IPS-11a (cell line): Measurements from ENCODE around the gene CD101.

ENCODE experiments used
- H3K4me3 ChIP-seq: one replicate; pipeline ENCODE4 v1.5.1; 2013; ENCODE audit warnings: low read depth, low read length, control low read depth

The CD101 gene

GRCh38 chr1:116986421-116987255 is 14.9 kb upstream of the CD101 start:
- no peak overlapping the region for H3K4me3 ChIP-seq

GRCh38 chr1:116987256-116987555 is 14.4 kb upstream of the CD101 start:
- no peak overlapping the region for H3K4me3 ChIP-seq

- H3K4me3 ChIP-seq = no peak overlapping the region
Measured at GRCh38 chr1:116988248-116988647, 13.3 kb upstream of the CD101 start.

- H3K4me3 ChIP-seq = no peak overlapping the region
Measured at GRCh38 chr1:116988908-116989307, 12.7 kb upstream of the CD101 start.

GRCh38 chr1:116989835-116990234 is 11.7 kb upstream of the CD101 start:
- H3K4me3 ChIP-seq = no peak overlapping the region

- H3K4me3 ChIP-seq = no peak overlapping the region
Measured at GRCh38 chr1:116990612-116991151, 10.9 kb upstream of the CD101 start.

GRCh38 chr1:116991171-116991845 is 10.3 kb upstream of the CD101 start:
- no peak overlapping the region for H3K4me3 ChIP-seq

- H3K4me3 ChIP-seq = no peak overlapping the region
Measured at GRCh38 chr1:116991918-116992317, 9.6 kb upstream of the CD101 start.

GRCh38 chr1:116993286-116993685 is 8.3 kb upstream of the CD101 start:
- no peak overlapping the region for H3K4me3 ChIP-seq

GRCh38 chr1:116994411-116994810 is 7.1 kb upstream of the CD101 start:
- H3K4me3 ChIP-seq = no peak overlapping the region

GRCh38 chr1:116997066-116997465 is 4.5 kb upstream of the CD101 start:
- no peak overlapping the region for H3K4me3 ChIP-seq

GRCh38 chr1:116997636-116998035 is 3.9 kb upstream of the CD101 start:
- H3K4me3 ChIP-seq = no peak overlapping the region

GRCh38 chr1:116999596-116999995 is 2.0 kb upstream of the CD101 start:
- no peak overlapping the region for H3K4me3 ChIP-seq

- H3K4me3 ChIP-seq = no peak overlapping the region
Measured at GRCh38 chr1:117000142-117000541, 1.4 kb upstream of the CD101 start.

- H3K4me3 ChIP-seq = no peak overlapping the region
Measured at GRCh38 chr1:117003223-117003875, 1.8 kb downstream of the CD101 start.

- no peak overlapping the region for H3K4me3 ChIP-seq
Measured at GRCh38 chr1:117007719-117008013, 6.1 kb downstream of the CD101 start.

- H3K4me3 ChIP-seq = no peak overlapping the region
Measured at GRCh38 chr1:117008656-117009055, 7.1 kb downstream of the CD101 start.

GRCh38 chr1:117009132-117009531 is 7.6 kb downstream of the CD101 start:
- no peak overlapping the region for H3K4me3 ChIP-seq

GRCh38 chr1:117010310-117010969 is 8.9 kb downstream of the CD101 start:
- H3K4me3 ChIP-seq = no peak overlapping the region

GRCh38 chr1:117011334-117011733 is 9.8 kb downstream of the CD101 start:
- H3K4me3 ChIP-seq = no peak overlapping the region

GRCh38 chr1:117013309-117013858 is 11.8 kb downstream of the CD101 start:
- no peak overlapping the region for H3K4me3 ChIP-seq
